H9 (cell line): ENCODE measurements around the gene ZBTB44. TPM values are rescaled to one million over a fixed set of nuclear protein-coding genes. Genes with fewer than 3 reads are reported as not detected.

Experiments
- DNase-seq: peaks from one replicate; pipeline ENCODE4 v3.0.0-alpha.2; 2017
- H2AFZ ChIP-seq: one replicate; pipeline ENCODE4 v1.6.1; 2013; ENCODE audit warnings: mild to moderate bottlenecking, low read length, control low read depth, moderate library complexity
- H2AK5ac ChIP-seq: 2 replicates; pipeline ENCODE4 v1.6.1; 2013; ENCODE audit warnings: low read length, control low read depth, mixed read lengths; ENCODE audit not compliant: insufficient read length
- H2BK120ac ChIP-seq: one replicate; pipeline ENCODE4 v1.6.1; 2013; ENCODE audit warnings: low read depth, mild to moderate bottlenecking, low read length, control low read depth, inconsistent platforms; ENCODE audit not compliant: poor library complexity, severe bottlenecking
- H2BK12ac ChIP-seq: 2 replicates; pipeline ENCODE4 v1.6.1; 2013; ENCODE audit warnings: low read length, control low read depth, mixed read lengths, low read depth; ENCODE audit not compliant: insufficient read length
- H2BK15ac ChIP-seq: 2 replicates; pipeline ENCODE4 v1.6.1; 2013; ENCODE audit warnings: low read depth, low read length, control low read depth
- H2BK20ac ChIP-seq: one replicate; pipeline ENCODE4 v1.6.1; 2013; ENCODE audit warnings: low read depth, mild to moderate bottlenecking, low read length, control low read depth, inconsistent platforms; ENCODE audit not compliant: poor library complexity, severe bottlenecking
- H2BK5ac ChIP-seq: 2 replicates; pipeline ENCODE4 v1.6.1; 2013; ENCODE audit warnings: low read length, control low read depth, mixed read lengths; ENCODE audit not compliant: insufficient read length
- H3K14ac ChIP-seq: 2 replicates; pipeline ENCODE4 v1.6.1; 2013; ENCODE audit warnings: low read length, control low read depth; ENCODE audit not compliant: insufficient read depth
- H3K18ac ChIP-seq: 2 replicates; pipeline ENCODE4 v1.6.1; 2013; ENCODE audit warnings: low read depth, mild to moderate bottlenecking, mixed read lengths, low read length, control low read depth; ENCODE audit not compliant: insufficient read length
- H3K23ac ChIP-seq: 2 replicates; pipeline ENCODE4 v1.6.1; 2013; ENCODE audit warnings: low read length, control low read depth, mixed read lengths, low read depth; ENCODE audit not compliant: insufficient read length
- H3K23me2 ChIP-seq: 2 replicates; pipeline ENCODE4 v1.6.1; 2013; ENCODE audit warnings: low read depth, mild to moderate bottlenecking, mixed read lengths, low read length, control low read depth; ENCODE audit not compliant: insufficient read length, poor library complexity, severe bottlenecking
- H3K27ac ChIP-seq: 2 replicates; pipeline ENCODE4 v1.5.1; 2013; ENCODE audit warnings: low read length, control low read depth, mixed read lengths, low read depth; ENCODE audit not compliant: insufficient read length
- H3K27me3 ChIP-seq: 2 replicates; pipeline ENCODE4 v1.6.1; 2013; ENCODE audit warnings: low read length, control low read depth, inconsistent platforms; ENCODE audit not compliant: insufficient read depth
- H3K4ac ChIP-seq: 2 replicates; pipeline ENCODE4 v1.6.1; 2013; ENCODE audit warnings: low read depth, mild to moderate bottlenecking, control low read depth, inconsistent platforms, low read length, moderate library complexity
- H3K4me1 ChIP-seq: 2 replicates; pipeline ENCODE4 v1.6.1; 2013; ENCODE audit warnings: low read length, control low read depth, inconsistent platforms; ENCODE audit not compliant: insufficient read depth
- H3K4me2 ChIP-seq: 2 replicates; pipeline ENCODE4 v1.6.1; 2013; ENCODE audit warnings: low read length, control low read depth, mixed read lengths; ENCODE audit not compliant: insufficient read length, insufficient read depth
- H3K56ac ChIP-seq: 2 replicates; pipeline ENCODE4 v1.6.1; 2013; ENCODE audit warnings: low read depth, mild to moderate bottlenecking, mixed read lengths, low read length, control low read depth; ENCODE audit not compliant: insufficient read length
- H3K79me1 ChIP-seq: 2 replicates; pipeline ENCODE4 v1.6.1; 2013; ENCODE audit warnings: low read depth, mild to moderate bottlenecking, moderate library complexity, low read length, control low read depth, inconsistent platforms; ENCODE audit not compliant: insufficient read depth, poor library complexity, severe bottlenecking
- H3K79me2 ChIP-seq: 2 replicates; pipeline ENCODE4 v1.6.1; 2013; ENCODE audit warnings: low read length, control low read depth, inconsistent platforms; ENCODE audit not compliant: insufficient read depth
- H3K9ac ChIP-seq: 2 replicates; pipeline ENCODE4 v1.6.1; 2013; ENCODE audit warnings: low read length, control low read depth, mixed read lengths; ENCODE audit not compliant: insufficient read length; ENCODE audit errors: extremely low read depth
- H3K9me3 ChIP-seq: one replicate; pipeline ENCODE4 v1.6.1; 2013; ENCODE audit warnings: low read depth, low read length, inconsistent platforms; ENCODE audit not compliant: control insufficient read depth
- H3T11ph ChIP-seq: one replicate; pipeline ENCODE4 v1.6.1; 2013; ENCODE audit warnings: mild to moderate bottlenecking, low read length, control low read depth, inconsistent platforms
- H4K20me1 ChIP-seq: one replicate; pipeline ENCODE4 v1.6.1; 2013; ENCODE audit not compliant: control insufficient read depth, insufficient read length, insufficient read depth
- H4K5ac ChIP-seq: 2 replicates; pipeline ENCODE4 v1.6.1; 2013; ENCODE audit warnings: low read depth, mild to moderate bottlenecking, mixed read lengths, low read length, control low read depth; ENCODE audit not compliant: insufficient read length
- H4K8ac ChIP-seq: replicated peaks from 2 replicates; pipeline ENCODE4 v1.6.1; 2013; ENCODE audit warnings: low read length, control low read depth, mixed read lengths, low read depth; ENCODE audit not compliant: insufficient read length
- H4K91ac ChIP-seq: 2 replicates; pipeline ENCODE4 v1.6.1; 2013; ENCODE audit warnings: low read depth, mild to moderate bottlenecking, moderate library complexity, mixed read lengths, low read length, control low read depth; ENCODE audit not compliant: insufficient read length
- H3K27ac Mint-ChIP-seq, 3 experiments: 2 replicates in 2 of 3; 3 replicates in 1 of 3; pipeline ENCODE4 v1.8.0; 2020 to 2021; ENCODE audit warnings: mixed read lengths in 3 of 3, mild to moderate bottlenecking in 1 of 3, moderate library complexity in 1 of 3
- H3K27me3 Mint-ChIP-seq: 2 replicates; pipeline ENCODE4 v1.8.0; 2021; ENCODE audit warnings: low read depth, mild to moderate bottlenecking, moderate library complexity, mixed read lengths
- H3K36me3 Mint-ChIP-seq, 3 experiments: 2 replicates in 2 of 3; 3 replicates in 1 of 3; pipeline ENCODE4 v1.8.0; 2020 to 2021; ENCODE audit warnings: low read depth in 3 of 3, mixed read lengths in 3 of 3; ENCODE audit not compliant: insufficient read depth in 1 of 3
- H3K4me1 Mint-ChIP-seq, 2 experiments: 2 replicates each; pipeline ENCODE4 v1.8.0; 2020; ENCODE audit warnings: mixed read lengths in 2 of 2
- H3K4me3 Mint-ChIP-seq, 2 experiments: 2 replicates in 1 of 2; 3 replicates in 1 of 2; pipeline ENCODE4 v1.8.0; 2020 to 2021; ENCODE audit warnings: mild to moderate bottlenecking in 2 of 2, mixed read lengths in 2 of 2, moderate library complexity in 1 of 2
- H3K9me3 Mint-ChIP-seq, 2 experiments: 2 replicates in 1 of 2; 3 replicates in 1 of 2; pipeline ENCODE4 v1.8.0; 2020; ENCODE audit warnings: mild to moderate bottlenecking in 2 of 2, mixed read lengths in 2 of 2, moderate library complexity in 1 of 2
- CTCF ChIP-seq: fragments of 200-600 bp; sonication (generic); conservative IDR thresholded peaks from 3 replicates; pipeline ENCODE4 v1.8.0; 2021; ENCODE audit warnings: antibody characterized with exemption, mild to moderate bottlenecking
- WGBS: extraction: QIAGEN DNeasy Blood & Tissue Kit; methylation state at CpG from one replicate; pipeline ENCODE4 v1.1.7; 2013; ENCODE audit warnings: missing lambda C conversion rate, low lambda C conversion rate, mixed read lengths; ENCODE audit not compliant: insufficient read length; ENCODE audit errors: extremely low coverage; 5-methylcytosine and 5-hydroxymethylcytosine counted together
- total RNA-seq: library from RNA; stranded (reverse); gene quantifications from 2 replicates; pipeline ENCODE4 v1.2.1, GENCODE V29; 2021

Gene ZBTB44
- total RNA-seq, 1 experiment from 2014 or later = 67.7 TPM

- H3K56ac ChIP-seq = no peak overlapping the region
- DNase-seq = no peak
- H3K4me1 Mint-ChIP-seq = peaks cover 13% of the 10 kb centered on the region in 2 experiments
- H3T11ph ChIP-seq = no peak overlapping the region
- no peak overlapping the region for H3K4me3 Mint-ChIP-seq
- no peak overlapping the region for H2AK5ac ChIP-seq
- H3K79me2 ChIP-seq = peaks cover 9% of the 10 kb centered on the region; the same call in 1 of the 2 replicates
- no peaks in the 10 kb centered on the region for H3K23me2 ChIP-seq
- H3K4me1 ChIP-seq = no peaks in the 10 kb centered on the region
- no peaks in the 10 kb centered on the region for H3K9me3 ChIP-seq
- H3K27ac ChIP-seq = no peak overlapping the region
- no peak overlapping the region for H2AFZ ChIP-seq
- no peak for TF ChIP-seq CTCF
- H4K91ac ChIP-seq = no peak overlapping the region
- no peaks in the 10 kb centered on the region for H3K9me3 Mint-ChIP-seq
- no peak overlapping the region for H3K14ac ChIP-seq
- no peak overlapping the region for H2BK20ac ChIP-seq
- H3K27ac Mint-ChIP-seq = peak overlapping the region in 1 of 3 experiments; percentile 56; a peak in 1 of 7 replicates
- no CpG with 5 or more reads among the region's 4 CpGs for WGBS
- H4K20me1 ChIP-seq = no peaks in the 10 kb centered on the region
- H3K4ac ChIP-seq = no peak overlapping the region
- H4K8ac ChIP-seq = no peak overlapping the region
- H3K79me1 ChIP-seq = no peaks in the 10 kb centered on the region
- no peak overlapping the region for H3K9ac ChIP-seq
- no peak overlapping the region for H2BK120ac ChIP-seq
- H4K5ac ChIP-seq = no peak overlapping the region
- H2BK15ac ChIP-seq = no peak overlapping the region
- H2BK12ac ChIP-seq = no peak overlapping the region
- no peak overlapping the region for H3K18ac ChIP-seq
- H3K27me3 ChIP-seq = no peaks in the 10 kb centered on the region
- H3K4me2 ChIP-seq = no peak overlapping the region
- no peak overlapping the region for H3K23ac ChIP-seq
- no peak overlapping the region for H2BK5ac ChIP-seq
- H3K36me3 Mint-ChIP-seq = peaks cover 0 to 5% (median 0%) of the 10 kb centered on the region in 3 experiments; a peak in 2 of 7 replicates
- H3K27me3 Mint-ChIP-seq = no peaks in the 10 kb centered on the region
Observed at GRCh38 chr11:130279989-130280388, 34.7 kb downstream of the ZBTB44 start.
